ENCODE data around the gene ZNF574.

DNA sequence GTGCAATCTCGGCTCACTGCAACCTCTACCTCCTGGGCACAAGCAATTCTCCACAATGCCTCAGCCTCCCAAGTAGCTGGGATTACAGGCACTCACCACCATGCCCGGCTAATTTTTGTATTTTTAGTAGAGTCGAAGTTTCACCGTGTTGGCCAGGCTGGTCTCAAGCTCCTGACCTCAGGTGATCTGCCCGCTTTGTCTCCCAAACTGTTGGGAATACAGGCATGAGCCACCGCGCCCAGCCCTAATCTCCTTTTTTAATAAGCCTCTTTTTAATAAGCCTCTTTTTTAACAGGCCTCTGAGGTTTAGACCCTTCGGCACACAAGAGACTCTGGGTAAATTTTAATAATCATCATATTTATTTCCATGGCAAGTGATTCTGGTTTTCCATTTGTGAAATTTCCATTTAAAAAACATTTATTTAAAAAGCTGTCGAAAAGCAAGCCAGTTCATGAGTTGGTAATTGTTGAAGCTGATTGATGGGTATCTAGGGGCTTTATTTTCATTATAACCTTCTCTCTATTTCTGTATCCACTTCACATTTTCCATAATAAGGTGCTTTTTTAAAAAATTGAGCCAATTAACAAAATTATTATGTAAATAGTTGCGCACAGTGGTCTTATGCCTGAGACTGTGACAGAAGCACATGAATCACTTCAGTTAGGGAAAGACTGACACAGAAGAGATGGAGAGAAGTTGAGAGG lies 44.5 kb downstream of the ZNF574 start:
- TF ChIP-seq, protein P1, sequence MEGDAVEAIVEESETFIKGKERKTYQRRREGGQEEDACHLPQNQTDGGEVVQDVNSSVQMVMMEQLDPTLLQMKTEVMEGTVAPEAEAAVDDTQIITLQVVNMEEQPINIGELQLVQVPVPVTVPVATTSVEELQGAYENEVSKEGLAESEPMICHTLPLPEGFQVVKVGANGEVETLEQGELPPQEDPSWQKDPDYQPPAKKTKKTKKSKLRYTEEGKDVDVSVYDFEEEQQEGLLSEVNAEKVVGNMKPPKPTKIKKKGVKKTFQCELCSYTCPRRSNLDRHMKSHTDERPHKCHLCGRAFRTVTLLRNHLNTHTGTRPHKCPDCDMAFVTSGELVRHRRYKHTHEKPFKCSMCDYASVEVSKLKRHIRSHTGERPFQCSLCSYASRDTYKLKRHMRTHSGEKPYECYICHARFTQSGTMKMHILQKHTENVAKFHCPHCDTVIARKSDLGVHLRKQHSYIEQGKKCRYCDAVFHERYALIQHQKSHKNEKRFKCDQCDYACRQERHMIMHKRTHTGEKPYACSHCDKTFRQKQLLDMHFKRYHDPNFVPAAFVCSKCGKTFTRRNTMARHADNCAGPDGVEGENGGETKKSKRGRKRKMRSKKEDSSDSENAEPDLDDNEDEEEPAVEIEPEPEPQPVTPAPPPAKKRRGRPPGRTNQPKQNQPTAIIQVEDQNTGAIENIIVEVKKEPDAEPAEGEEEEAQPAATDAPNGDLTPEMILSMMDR (IDR thresholded peaks at IDR 0.05) = no peak
- TF ChIP-seq POLR2A (IDR thresholded peaks at IDR 0.05) = no peak

Data from adrenal gland (tissue), 5 donors.